Measurements from ENCODE around the gene SLC25A3. TPM values are rescaled to one million over a fixed set of nuclear protein-coding genes. Genes with fewer than 3 reads are reported as not detected.

The SLC25A3 gene
- 304 and 308 TPM in 2 replicates for total RNA-seq
- total RNA-seq (2013), result 281 TPM
- polyA plus RNA-seq, result 276 and 495 TPM in 2 replicates
- polyA minus RNA-seq, result 305 and 371 TPM in 2 replicates

GRCh38 chr12:98593351-98594049, at the start of gene SLC25A3:
Gene SLC25A3 (plus strand): TSS chr12:98593686. CDS start chr12:98593979, 293 bp downstream.
- intact Hi-C loops (cut with micrococcal nuclease), result loop anchor here (1.0 to 2.0 kb wide), 4 partner anchors 20 to 89 kb away; partner anchors contain the start of genes IKBIP and TMPO
- Mint-ChIP-seq H3K4me3 (peak within 1 kb of the TSS; percentile 91), H3K4me1 (peaks cover 34% of the 10 kb centered on the region), H3K27me3 (no peaks in the 10 kb centered on the region), H3K9me3 (ENCODE audit: insufficient read depth) (no peaks in the 10 kb centered on the region), H3K27ac (peak within 1 kb of the TSS; percentile 98)
- CTCF ChIA-PET, result interaction anchor here (0.7 to 5.3 kb wide), 9 partner anchors 10 to 197 kb away, joined by 3 to 31 read pairs (median 4); partner anchors contain the start of genes APAF1 and IKBIP
- ATAC-seq (ENCODE audit: low read depth), result peak; percentile 97
- peak within 1 kb of the TSS; percentile 85 for H2AFZ ChIP-seq (ENCODE audit: insufficient read depth, low read depth, low read length, poor library complexity, severe bottlenecking)
- no peaks in the 10 kb centered on the region for H3K27me3 ChIP-seq (replicated peaks in 1 of 4; ENCODE audit: control extremely low read depth in 1 of 4, control insufficient read depth in 3 of 4, insufficient read depth in 4 of 4, low read length in 3 of 4)
- H3K27ac ChIP-seq (ENCODE audit: low read length in 2 of 2), result peak within 1 kb of the TSS; percentile 96 to 98
- H3K9me3 ChIP-seq (ENCODE audit: control extremely low read depth in 1 of 3, control insufficient read depth in 2 of 3, insufficient read depth in 1 of 3, low read length in 2 of 3), result no peaks in the 10 kb centered on the region
- H4K20me1 ChIP-seq (ENCODE audit: control insufficient read depth, insufficient read depth, low read length, poor library complexity, severe bottlenecking), result no peaks in the 10 kb centered on the region
- H3K36me3 ChIP-seq (replicated peaks in 1 of 2; ENCODE audit: control extremely low read depth in 1 of 2, control insufficient read depth in 1 of 2, extremely low read depth in 1 of 2, insufficient read depth in 2 of 2, low read length in 1 of 2), result peaks cover 4 to 29% of the 10 kb centered on the region in 2 experiments
- peaks cover 43% of the 10 kb centered on the region for H3K79me2 ChIP-seq (ENCODE audit: control insufficient read depth, insufficient read depth, low read length)
- H3K9ac ChIP-seq (ENCODE audit: low read length), result peak within 1 kb of the TSS; percentile 93
- TF ChIP-seq CTCF (IDR thresholded peaks at IDR 0.05), result no peak
- no peak for TF ChIP-seq EZH2 (IDR thresholded peaks at IDR 0.05; ENCODE audit: borderline replicate concordance, insufficient read depth, low read depth, low read length, poor library complexity, severe bottlenecking)
- H3K4me1 ChIP-seq (ENCODE audit: control insufficient read depth in 2 of 2, insufficient read depth in 2 of 2, low read length in 2 of 2), result peaks cover 20 to 25% of the 10 kb centered on the region in 2 donors
- under 1% methylated on average over 67 of the region's 67 CpGs for WGBS (ENCODE audit: insufficient coverage)
- DNase-seq, result peak; percentile 99
- H3K4me2 ChIP-seq (replicated peaks; ENCODE audit: low read depth, low read length, poor library complexity, severe bottlenecking), result peak within 1 kb of the TSS; percentile 85
- POLR2A ChIA-PET, result interaction anchor here (0.6 to 2.6 kb wide), 14 partner anchors 9 to 338 kb away, joined by 3 to 21 read pairs (median 4); partner anchors contain the start of genes APAF1, IKBIP and TMPO
- H3K4me3 ChIP-seq (ENCODE audit: control extremely low read depth in 1 of 5, extremely low read depth in 1 of 5, insufficient read depth in 1 of 5, low read depth in 2 of 5, low read length in 4 of 5), result peak within 1 kb of the TSS; percentile 91 to 100 (median 96)

GRCh38 chr12:98543701-98544100, 49.8 kb upstream of the SLC25A3 start:
- no peak overlapping the region for H3K4me3 Mint-ChIP-seq

More at GRCh38 chr12:98543701-98544100, 49.8 kb upstream of the SLC25A3 start:
- peaks cover 12% of the 10 kb centered on the region for H4K20me1 ChIP-seq (ENCODE audit: control insufficient read depth, insufficient read depth, low read length, poor library complexity, severe bottlenecking)
- no peak overlapping the region for H2AFZ ChIP-seq (ENCODE audit: insufficient read depth, low read depth, low read length, poor library complexity, severe bottlenecking)
- H3K4me1 Mint-ChIP-seq, result no peaks in the 10 kb centered on the region
- peak overlapping the region in 1 of 2 donors; percentile 23 for H3K27ac ChIP-seq (ENCODE audit: low read length in 2 of 2)
- no peak overlapping the region for H3K9ac ChIP-seq (ENCODE audit: low read length)
- ChIA-PET POLR2A (no interaction called here), CTCF (interaction anchor here (0.7 to 2.0 kb wide), 3 partner anchors 10 to 26 kb away, joined by 3 to 7 read pairs (median 5); no protein-coding TSS in a partner anchor)
- H3K9me3 ChIP-seq (ENCODE audit: control extremely low read depth in 1 of 3, control insufficient read depth in 2 of 3, insufficient read depth in 1 of 3, low read length in 2 of 3), result no peaks in the 10 kb centered on the region
- H3K4me2 ChIP-seq (replicated peaks; ENCODE audit: low read depth, low read length, poor library complexity, severe bottlenecking), result no peak overlapping the region
- no peak for TF ChIP-seq CTCF (IDR thresholded peaks at IDR 0.05)
- no peaks in the 10 kb centered on the region for H3K27me3 ChIP-seq (replicated peaks in 1 of 4; ENCODE audit: control extremely low read depth in 1 of 4, control insufficient read depth in 3 of 4, insufficient read depth in 4 of 4, low read length in 3 of 4)
- H3K36me3 ChIP-seq (replicated peaks in 1 of 2; ENCODE audit: control extremely low read depth in 1 of 2, control insufficient read depth in 1 of 2, extremely low read depth in 1 of 2, insufficient read depth in 2 of 2, low read length in 1 of 2), result peaks cover 11 to 48% of the 10 kb centered on the region in 2 experiments
- no peak overlapping the region for H3K4me3 ChIP-seq (ENCODE audit: control extremely low read depth in 1 of 5, extremely low read depth in 1 of 5, insufficient read depth in 1 of 5, low read depth in 2 of 5, low read length in 4 of 5)
- DNase-seq, result no peak
- intact Hi-C loops (cut with micrococcal nuclease), result no loop called here
- ATAC-seq (ENCODE audit: low read depth), result no peak
- no peaks in the 10 kb centered on the region for H3K9me3 Mint-ChIP-seq (ENCODE audit: insufficient read depth)
- no peak overlapping the region for H3K27ac Mint-ChIP-seq
- H3K79me2 ChIP-seq (ENCODE audit: control insufficient read depth, insufficient read depth, low read length), result peaks cover 22% of the 10 kb centered on the region
- no peaks in the 10 kb centered on the region for H3K27me3 Mint-ChIP-seq
- H3K4me1 ChIP-seq (ENCODE audit: control insufficient read depth in 2 of 2, insufficient read depth in 2 of 2, low read length in 2 of 2), result no peaks in the 10 kb centered on the region
